ENCODE measurements around the gene PPFIA1.

DNA sequence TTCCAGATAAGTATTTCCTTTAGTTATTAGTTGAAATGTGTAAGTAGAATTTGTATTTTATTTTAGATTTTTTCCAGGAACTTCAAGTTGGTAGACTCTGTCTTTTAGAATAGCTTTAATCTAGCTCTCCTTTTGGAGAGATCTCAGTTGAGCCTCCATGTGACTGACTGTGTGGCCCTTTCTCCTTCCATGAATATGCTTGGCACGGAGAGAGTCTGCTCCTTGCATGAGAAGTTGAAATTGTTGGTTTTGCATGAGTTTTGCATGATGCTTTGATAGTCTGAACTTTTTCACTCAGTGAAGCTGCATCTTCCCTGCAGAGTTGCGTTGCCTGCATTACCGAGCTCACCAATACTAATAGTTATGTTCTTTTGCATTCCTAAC lies 95.0 kb downstream of the PPFIA1 start:
- no peak for TF ChIP-seq CTCF (conservative IDR thresholded peaks at IDR 0.05)
- no peak for TF ChIP-seq EZH2 (IDR thresholded peaks at IDR 0.05; ENCODE audit: low read depth)
